WERI-Rb-1 (cell line): ENCODE results near the gene GNB1.

Source experiments
- DNase-seq: peaks from one replicate; pipeline ENCODE4 v3.0.0-alpha.2; 2020
- H3K27ac ChIP-seq: fragments of 250-450 bp; sonication (Bioruptor Pico); 2 replicates; pipeline ENCODE4 v1.5.1; 2020; ENCODE audit warnings: mild to moderate bottlenecking, moderate library complexity
- H3K27me3 ChIP-seq: fragments of 250-450 bp; sonication (Bioruptor Pico); 2 replicates; pipeline ENCODE4 v1.5.1; 2021; ENCODE audit warnings: mild to moderate bottlenecking, low read depth, moderate library complexity; ENCODE audit not compliant: insufficient read depth, severe bottlenecking
- H3K36me3 ChIP-seq: fragments of 250-450 bp; sonication (Bioruptor Pico); 2 replicates; pipeline ENCODE4 v1.5.1; 2020; ENCODE audit warnings: mild to moderate bottlenecking, moderate library complexity
- H3K4me3 ChIP-seq: 2 replicates; pipeline ENCODE4 v1.5.1; 2011; ENCODE audit warnings: low read depth, mild to moderate bottlenecking, control low read depth, low read length
- H3K9me3 ChIP-seq: fragments of 250-450 bp; sonication (Bioruptor Pico); 2 replicates; pipeline ENCODE4 v1.5.1; 2021; ENCODE audit warnings: mild to moderate bottlenecking, moderate library complexity; ENCODE audit not compliant: severe bottlenecking
- TF ChIP-seq, protein P1 (sequence below): IDR thresholded peaks from 2 replicates; pipeline ENCODE4 v1.5.1; 2011; ENCODE audit warnings: low read depth, mild to moderate bottlenecking, control low read depth, inconsistent platforms, low read length

The GNB1 gene

DNA sequence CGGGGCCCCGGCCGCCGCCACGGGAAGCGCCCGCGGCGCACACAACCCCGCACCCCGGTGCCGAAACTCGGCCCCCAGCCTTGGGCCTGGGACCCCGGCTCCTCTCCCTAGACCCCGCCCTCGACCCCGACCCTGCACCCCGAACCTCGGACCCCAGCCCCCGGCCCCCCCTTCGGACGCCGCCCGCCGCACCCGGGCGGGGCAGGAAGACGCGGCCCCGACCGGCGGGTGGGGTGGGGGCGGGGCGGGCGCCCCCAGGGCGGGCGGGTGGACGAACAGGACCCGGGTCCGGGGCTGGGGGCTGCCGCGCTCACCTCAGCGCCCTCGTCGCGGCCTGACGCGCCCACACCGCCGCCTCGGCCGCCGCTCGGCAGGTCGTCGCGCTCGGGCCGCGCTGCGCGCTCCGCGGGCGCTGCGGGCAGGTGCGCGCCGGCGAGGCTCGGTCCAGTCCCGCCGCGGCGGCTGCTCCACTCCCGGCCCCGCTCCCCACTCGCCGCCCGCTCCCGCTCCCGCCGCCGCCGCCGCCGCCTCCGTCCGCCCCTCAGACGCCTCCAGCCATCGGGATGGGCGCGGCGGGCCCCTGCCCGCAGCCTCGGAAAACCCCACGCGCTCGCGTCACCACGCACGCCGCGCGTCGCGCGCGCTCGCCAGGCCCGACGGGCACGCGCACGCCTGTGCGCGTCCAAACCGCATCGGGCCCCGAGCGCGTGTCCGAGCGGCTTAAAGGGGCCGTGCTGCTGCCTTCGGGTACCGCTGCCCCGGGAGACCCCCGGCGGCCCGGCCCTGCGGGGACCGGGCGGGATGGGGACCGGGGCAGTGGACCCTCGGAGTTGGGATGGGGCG lies at the start of gene GNB1:
Gene GNB1 (minus strand): TSS at position 582 of the 843 bp plus-strand sequence. CDS start 65,634 bp downstream, outside the sequence.
- Histone ChIP-seq H3K9me3 (no peaks in the 10 kb centered on the region), H3K36me3 (no peaks in the 10 kb centered on the region; the same call in 1 of the 2 replicates), H3K27ac (peak within 1 kb of the TSS; percentile 92), H3K27me3 (no peaks in the 10 kb centered on the region), H3K4me3 (peak within 1 kb of the TSS; percentile 86)
- TF ChIP-seq, protein P1, sequence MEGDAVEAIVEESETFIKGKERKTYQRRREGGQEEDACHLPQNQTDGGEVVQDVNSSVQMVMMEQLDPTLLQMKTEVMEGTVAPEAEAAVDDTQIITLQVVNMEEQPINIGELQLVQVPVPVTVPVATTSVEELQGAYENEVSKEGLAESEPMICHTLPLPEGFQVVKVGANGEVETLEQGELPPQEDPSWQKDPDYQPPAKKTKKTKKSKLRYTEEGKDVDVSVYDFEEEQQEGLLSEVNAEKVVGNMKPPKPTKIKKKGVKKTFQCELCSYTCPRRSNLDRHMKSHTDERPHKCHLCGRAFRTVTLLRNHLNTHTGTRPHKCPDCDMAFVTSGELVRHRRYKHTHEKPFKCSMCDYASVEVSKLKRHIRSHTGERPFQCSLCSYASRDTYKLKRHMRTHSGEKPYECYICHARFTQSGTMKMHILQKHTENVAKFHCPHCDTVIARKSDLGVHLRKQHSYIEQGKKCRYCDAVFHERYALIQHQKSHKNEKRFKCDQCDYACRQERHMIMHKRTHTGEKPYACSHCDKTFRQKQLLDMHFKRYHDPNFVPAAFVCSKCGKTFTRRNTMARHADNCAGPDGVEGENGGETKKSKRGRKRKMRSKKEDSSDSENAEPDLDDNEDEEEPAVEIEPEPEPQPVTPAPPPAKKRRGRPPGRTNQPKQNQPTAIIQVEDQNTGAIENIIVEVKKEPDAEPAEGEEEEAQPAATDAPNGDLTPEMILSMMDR, result no peak
- peak; percentile 84 for DNase-seq

DNA sequence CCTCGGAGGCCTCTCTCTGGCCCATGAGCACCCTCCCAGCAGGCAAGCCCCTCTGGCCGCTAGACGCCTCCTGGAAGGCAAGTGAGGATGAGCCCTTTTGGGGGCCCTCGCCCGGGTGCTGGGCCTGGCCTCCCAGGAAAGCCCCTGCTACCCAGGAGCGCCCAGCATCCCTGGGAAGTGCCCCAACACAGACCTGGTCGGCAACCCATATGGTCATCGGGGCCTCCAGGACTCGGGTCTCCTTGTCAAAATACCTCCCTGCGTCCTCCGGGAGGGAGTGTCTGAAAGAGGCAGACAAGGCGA lies 49.2 kb upstream of the GNB1 start:
- H3K27ac ChIP-seq, result no peak overlapping the region
- H3K4me3 ChIP-seq, result no peak overlapping the region
- TF ChIP-seq, protein P1, result no peak
- no peak for DNase-seq
- H3K27me3 ChIP-seq, result no peaks in the 10 kb centered on the region
- H3K36me3 ChIP-seq, result no peaks in the 10 kb centered on the region
- H3K9me3 ChIP-seq, result no peaks in the 10 kb centered on the region

DNA sequence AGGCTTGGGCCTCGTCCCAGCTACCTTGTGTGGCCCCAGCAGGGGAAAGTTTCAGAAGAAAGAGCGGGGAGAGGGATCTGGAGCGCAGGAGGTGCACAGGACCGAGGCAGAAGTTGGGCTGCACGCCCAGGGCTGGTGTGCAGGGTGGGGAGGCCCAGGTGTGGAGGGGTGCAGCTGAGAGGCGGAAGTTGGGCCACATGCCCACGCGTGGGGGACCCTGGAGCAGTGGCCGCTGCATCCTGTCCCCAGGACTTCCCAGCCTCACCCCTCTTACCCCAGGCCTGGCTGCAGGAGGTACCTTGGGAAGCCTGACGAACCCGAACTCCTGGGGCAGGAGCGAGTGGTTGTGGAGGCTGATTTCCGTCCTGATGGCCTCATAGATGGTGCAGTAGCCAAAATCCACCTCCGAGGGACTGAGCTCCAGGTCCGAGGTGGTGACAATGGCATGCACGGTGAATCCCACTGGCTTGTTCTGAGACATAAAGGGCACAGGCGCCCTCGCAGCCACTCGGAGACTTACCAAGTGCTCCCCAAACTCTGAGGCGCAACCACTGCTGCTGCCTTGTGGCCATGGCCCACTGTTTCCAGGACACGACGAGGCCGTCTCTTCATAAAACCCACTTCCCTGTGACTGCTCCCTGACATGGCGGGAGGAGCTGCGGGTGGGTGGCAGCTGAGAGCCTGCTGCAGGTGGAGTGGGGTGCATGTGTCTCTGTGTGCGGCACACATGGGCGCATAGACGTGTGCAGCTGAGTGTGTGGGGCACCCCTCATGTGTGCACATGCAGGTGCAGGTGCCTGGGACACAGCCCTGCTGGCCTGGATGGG lies 48.6 kb upstream of the GNB1 start:
- Histone ChIP-seq H3K9me3 (no peaks in the 10 kb centered on the region), H3K27me3 (no peaks in the 10 kb centered on the region), H3K4me3 (no peak overlapping the region), H3K36me3 (no peaks in the 10 kb centered on the region), H3K27ac (no peak overlapping the region)
- TF ChIP-seq, protein P1, result no peak
- no peak for DNase-seq

DNA sequence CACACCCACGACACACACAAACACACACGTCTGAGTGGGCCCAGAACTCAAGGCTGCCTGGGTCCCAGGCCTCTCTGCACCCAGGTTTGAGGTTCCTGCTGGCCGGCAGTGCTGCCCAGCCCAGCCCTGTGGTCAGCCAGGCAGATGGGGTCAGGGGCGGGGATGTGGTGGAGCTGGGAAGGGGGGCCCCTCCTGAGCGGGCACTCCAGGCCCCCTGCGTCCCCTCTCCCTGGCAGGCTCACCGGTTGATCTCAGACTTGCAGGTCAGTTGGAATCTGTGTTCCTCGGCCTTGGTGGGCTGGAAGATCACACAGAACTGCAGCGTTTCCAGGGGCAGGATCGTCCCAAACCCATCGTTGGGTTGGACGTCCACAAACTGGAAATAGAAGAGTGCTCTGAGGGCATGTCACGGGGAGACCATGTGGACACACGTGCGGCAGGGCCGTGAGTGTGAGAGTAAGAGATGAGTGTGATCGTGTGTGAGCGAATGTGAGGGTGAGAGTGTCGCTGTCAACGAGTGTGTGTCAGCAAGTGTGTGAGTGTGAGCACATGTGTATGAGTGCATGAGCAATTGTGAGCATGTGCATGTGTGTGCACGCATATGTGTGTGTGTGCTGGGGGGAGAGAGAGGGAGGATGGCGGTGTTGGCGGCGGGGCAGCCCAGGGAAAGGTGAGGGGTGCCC lies 47.9 kb upstream of the GNB1 start:
- DNase-seq, result no peak
- Histone ChIP-seq H3K36me3 (no peaks in the 10 kb centered on the region), H3K27ac (no peak overlapping the region), H3K27me3 (no peaks in the 10 kb centered on the region), H3K9me3 (peaks cover 3% of the 10 kb centered on the region), H3K4me3 (no peak overlapping the region)
- TF ChIP-seq, protein P1, result no peak

GRCh38 chr1:1938276-1938573 lies 47.3 kb upstream of the GNB1 start:
- H3K27me3 ChIP-seq, result no peaks in the 10 kb centered on the region
- H3K9me3 ChIP-seq, result peaks cover 4% of the 10 kb centered on the region
- H3K36me3 ChIP-seq, result no peaks in the 10 kb centered on the region
- H3K27ac ChIP-seq, result no peak overlapping the region
- H3K4me3 ChIP-seq, result no peak overlapping the region
- TF ChIP-seq, protein P1, result no peak
- no peak for DNase-seq
